Measurements from ENCODE around the gene PRKCZ. TPM values are rescaled to one million over a fixed set of nuclear protein-coding genes. Genes with fewer than 3 reads are reported as not detected.

The PRKCZ gene
- total and polyA plus RNA-seq, 9 of the 15 experiments (the other 6 are each of a cell fraction or from before 2014, with no cell fraction given), result 0.07 to 3.1 (median 1.3) TPM

DNA sequence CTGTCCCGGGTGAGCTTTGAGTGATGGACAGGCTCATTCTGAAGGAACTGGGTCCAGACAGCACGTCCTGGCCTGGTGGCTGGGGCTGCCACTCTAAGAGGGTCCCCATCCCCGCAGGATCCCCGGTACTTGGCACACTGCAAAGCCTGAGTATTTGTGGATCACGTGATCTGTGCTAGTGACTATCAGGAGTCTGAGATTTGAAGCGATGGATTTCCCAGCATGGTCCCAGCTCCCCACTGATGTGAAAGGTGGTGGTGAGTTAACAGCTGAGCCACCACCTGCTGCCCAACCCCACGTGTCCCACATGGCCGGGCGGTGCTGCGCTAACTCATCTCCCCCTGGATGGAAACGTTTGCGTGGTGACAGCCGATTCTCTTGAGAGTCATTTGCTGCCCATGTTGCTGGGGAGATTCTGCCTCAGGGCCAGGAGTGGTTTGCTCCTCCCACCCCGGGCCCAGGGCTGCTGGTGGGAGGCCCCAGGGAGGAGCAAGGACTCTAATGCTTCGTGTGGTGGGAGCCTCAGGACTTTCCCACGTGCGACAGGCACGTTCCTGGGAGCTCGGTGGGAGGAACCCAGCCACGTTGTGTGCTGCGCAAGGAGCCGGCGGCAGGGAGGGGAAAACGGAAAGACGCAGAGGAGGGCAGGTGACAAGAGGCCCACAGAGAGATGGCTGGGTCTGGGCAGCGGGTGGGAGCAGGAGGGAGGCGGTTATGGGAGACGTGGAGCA, 129.2 kb downstream of the PRKCZ start (continued):
- TF ChIP-seq ARID4B (CRISPR knock-in tag; IDR thresholded peaks at IDR 0.05) (no peak), NFRKB (IDR thresholded peaks at IDR 0.05; ENCODE audit: low read depth) (peak; percentile 38; the same call in 1 of the 2 replicates), ZNF395 (CRISPR knock-in tag; IDR thresholded peaks at IDR 0.05) (0 out of 2 replicates have a peak, but pooled peaks have one; percentile 16), L3MBTL2 (IDR thresholded peaks at IDR 0.05) (peak; percentile 93), TOE1 (IDR thresholded peaks at IDR 0.05; ENCODE audit: borderline replicate concordance) (peak; percentile 72; the same call in 1 of the 2 replicates), TOE1 (CRISPR knock-in tag; IDR thresholded peaks at IDR 0.05; ENCODE audit: borderline replicate concordance, low read depth) (no peak), MYC (IDR thresholded peaks at IDR 0.05; ENCODE audit: low read depth, low read length) (peak; percentile 39; the same call in 1 of the 2 replicates), MYC (CRISPR knock-in tag; IDR thresholded peaks at IDR 0.05; ENCODE audit: borderline replicate concordance, low read depth) (no peak), ELF4 (CRISPR knock-in tag; IDR thresholded peaks at IDR 0.05) (0 out of 2 replicates have a peak, but pooled peaks have one; percentile 62), ZNF592 (IDR thresholded peaks at IDR 0.05) (peak; percentile 74; the same call in 1 of the 2 replicates), RB1 (IDR thresholded peaks at IDR 0.05; ENCODE audit: low read depth) (peak; percentile 6; the same call in 1 of the 2 replicates), ZNF764 (CRISPR knock-in tag; IDR thresholded peaks at IDR 0.05; ENCODE audit: low read depth) (0 out of 2 replicates have a peak, but pooled peaks have one; percentile 30)
- TF ChIP-seq, protein P1, sequence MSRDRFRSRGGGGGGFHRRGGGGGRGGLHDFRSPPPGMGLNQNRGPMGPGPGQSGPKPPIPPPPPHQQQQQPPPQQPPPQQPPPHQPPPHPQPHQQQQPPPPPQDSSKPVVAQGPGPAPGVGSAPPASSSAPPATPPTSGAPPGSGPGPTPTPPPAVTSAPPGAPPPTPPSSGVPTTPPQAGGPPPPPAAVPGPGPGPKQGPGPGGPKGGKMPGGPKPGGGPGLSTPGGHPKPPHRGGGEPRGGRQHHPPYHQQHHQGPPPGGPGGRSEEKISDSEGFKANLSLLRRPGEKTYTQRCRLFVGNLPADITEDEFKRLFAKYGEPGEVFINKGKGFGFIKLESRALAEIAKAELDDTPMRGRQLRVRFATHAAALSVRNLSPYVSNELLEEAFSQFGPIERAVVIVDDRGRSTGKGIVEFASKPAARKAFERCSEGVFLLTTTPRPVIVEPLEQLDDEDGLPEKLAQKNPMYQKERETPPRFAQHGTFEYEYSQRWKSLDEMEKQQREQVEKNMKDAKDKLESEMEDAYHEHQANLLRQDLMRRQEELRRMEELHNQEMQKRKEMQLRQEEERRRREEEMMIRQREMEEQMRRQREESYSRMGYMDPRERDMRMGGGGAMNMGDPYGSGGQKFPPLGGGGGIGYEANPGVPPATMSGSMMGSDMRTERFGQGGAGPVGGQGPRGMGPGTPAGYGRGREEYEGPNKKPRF (IDR thresholded peaks at IDR 0.05; ENCODE audit: low read depth, low read length), result no peak
